Head of caudate nucleus (tissue), 42 donors: ENCODE measurements around the gene SENP8.
"Not testable (repeated sequence)": the region's sequence is repeated elsewhere in the genome, so short reads cannot be mapped to it uniquely, and the experiment has no call there.

ENCODE experiments used
- DNase-seq, 42 donors: peaks; one replicate each; pipeline versions ENCODE4 v3.0.0 to v3.0.0-alpha.2; 2020 to 2021; ENCODE audit warnings: mixed read lengths in 7 of 42
- intact Hi-C: fragments of 100-400 bp; cut with DNase I; formaldehyde crosslinking; loops from one replicate; pipeline ENCODE4 v1.15.0; 2022

Gene SENP8

GRCh38 chr15:72169921-72170611 lies 51.9 kb downstream of the SENP8 start:
- intact Hi-C loops = no loop called here
- peak in 2 of 42 donors; percentile 2 to 37 for DNase-seq

- peak in 1 of 42 donors; percentile 28 for DNase-seq
- intact Hi-C loops = no loop called here
These were observed 52.5 kb downstream of the SENP8 start for GRCh38 chr15:72170691-72171090.

DNA sequence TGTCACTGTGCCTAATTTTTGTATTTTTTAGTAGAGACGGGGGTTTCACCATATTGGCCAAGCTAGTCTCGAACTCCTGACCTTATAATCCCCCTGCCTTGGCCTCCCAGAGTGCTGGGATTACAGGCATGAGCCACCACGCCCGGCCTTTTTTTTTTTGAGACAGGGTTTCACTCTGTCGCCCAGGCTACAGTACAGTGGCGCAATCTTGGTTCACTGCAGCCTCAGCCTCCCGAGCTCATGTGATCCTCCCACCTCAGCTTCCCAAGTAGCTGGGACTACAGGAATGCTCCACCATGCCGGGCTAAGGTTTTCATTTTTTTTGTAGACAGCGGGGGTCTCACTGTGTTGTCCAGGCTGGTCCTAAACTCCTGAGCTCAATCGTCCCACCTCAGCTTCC lies 53.8 kb downstream of the SENP8 start:
- peak in 1 of 42 donors; percentile 17 for DNase-seq
- intact Hi-C loops = not testable (repeated sequence)

DNA sequence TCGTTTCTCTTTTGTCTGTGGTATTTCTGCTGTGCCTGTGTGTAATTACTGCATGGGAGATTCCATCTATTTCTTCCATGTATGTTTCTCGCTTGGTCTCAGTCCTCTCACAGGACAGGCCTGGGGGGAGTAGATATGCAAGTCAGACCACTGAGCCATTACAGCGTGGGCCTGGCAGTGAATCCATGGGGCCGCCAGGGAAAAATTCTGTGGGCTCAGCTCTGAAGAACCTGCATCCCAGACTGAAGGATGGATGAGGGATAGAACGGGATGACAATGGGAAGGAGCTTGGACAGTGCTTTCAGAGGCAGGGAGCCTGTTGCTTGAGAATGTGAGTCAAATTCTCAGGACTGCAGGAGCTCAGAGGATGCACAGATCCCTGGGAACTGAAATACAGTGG lies 54.6 kb downstream of the SENP8 start:
- intact Hi-C loops = no loop called here
- peak in 1 of 42 donors; percentile 1 for DNase-seq

- intact Hi-C loops = no loop called here
- DNase-seq = peak in 1 of 42 donors; percentile 25
These were observed 55.2 kb downstream of the SENP8 start for GRCh38 chr15:72173401-72173800.

GRCh38 chr15:72173864-72174550 lies 55.8 kb downstream of the SENP8 start:
- DNase-seq = peak in 2 of 42 donors; percentile 9 to 16
- intact Hi-C loops = no loop called here

- peak in 3 of 42 donors; percentile 13 to 28 (median 15) for DNase-seq
- intact Hi-C loops = no loop called here
These were observed 56.5 kb downstream of the SENP8 start for GRCh38 chr15:72174551-72175165.

- intact Hi-C loops = no loop called here
- peak in 3 of 42 donors; percentile 10 to 33 (median 25) for DNase-seq
These were observed 57.2 kb downstream of the SENP8 start for GRCh38 chr15:72175186-72176044.

GRCh38 chr15:72176159-72176558 lies 58.0 kb downstream of the SENP8 start:
- intact Hi-C loops = no loop called here
- DNase-seq = peak in 10 of 42 donors; percentile 35 to 61 (median 42)

DNA sequence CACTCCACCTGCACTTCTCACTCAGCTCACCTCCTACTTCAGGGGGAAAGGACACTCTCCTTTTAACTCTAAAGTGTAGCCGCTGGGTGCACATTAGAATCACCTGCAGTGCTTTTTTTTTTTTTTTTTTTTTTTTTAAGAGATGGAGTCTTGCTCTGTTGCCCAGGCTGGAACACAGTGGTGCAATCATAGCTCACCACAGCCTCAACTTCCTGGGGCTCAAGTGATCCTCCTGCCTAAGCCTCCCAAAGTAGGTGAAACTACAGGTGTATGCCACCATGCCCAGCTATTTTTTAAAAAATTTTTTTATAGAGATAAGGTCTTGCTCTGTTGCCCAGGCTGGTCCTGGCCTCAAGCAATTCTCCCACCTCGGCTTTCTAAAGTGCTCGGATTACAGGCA lies 58.5 kb downstream of the SENP8 start:
- intact Hi-C loops = no loop called here
- DNase-seq = peak in 2 of 42 donors; percentile 5 to 12

GRCh38 chr15:72178976-72179585 lies 60.9 kb downstream of the SENP8 start:
- intact Hi-C loops = no loop called here
- DNase-seq = peak in 6 of 42 donors; percentile 3 to 39 (median 12)

- intact Hi-C loops = no loop called here
- peak; percentile 59 to 93 (median 80) for DNase-seq
These were observed 61.9 kb downstream of the SENP8 start for GRCh38 chr15:72179950-72180581.

DNA sequence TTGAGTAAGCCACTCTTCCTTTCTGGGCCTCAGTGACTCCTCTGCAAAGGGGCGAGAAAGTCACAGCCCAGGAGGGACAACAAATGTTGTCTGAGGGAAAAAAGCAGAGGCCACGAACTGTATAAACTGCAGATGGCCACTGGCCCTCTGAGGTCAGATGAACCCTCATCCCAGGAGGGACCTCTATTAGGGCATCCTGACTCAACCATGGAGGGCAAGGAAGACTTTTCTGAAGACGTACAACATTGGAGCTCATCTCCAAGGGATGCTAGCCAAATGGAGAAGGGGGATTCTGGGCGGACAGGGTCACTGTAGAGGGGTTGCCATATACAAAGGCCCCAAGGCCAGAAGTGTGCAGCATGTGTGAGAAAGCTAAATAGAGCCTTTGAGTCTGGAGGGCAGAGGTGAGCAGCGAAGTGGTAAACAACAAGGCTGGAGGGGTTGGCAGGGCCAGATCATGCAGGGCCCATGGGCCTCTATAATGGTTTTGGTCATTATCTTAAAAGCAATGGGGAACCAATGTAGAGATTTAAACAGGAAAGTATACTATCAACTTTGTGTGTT lies 62.6 kb downstream of the SENP8 start:
- peak in 3 of 42 donors; percentile 5 to 24 (median 22) for DNase-seq
- intact Hi-C loops = no loop called here

DNA sequence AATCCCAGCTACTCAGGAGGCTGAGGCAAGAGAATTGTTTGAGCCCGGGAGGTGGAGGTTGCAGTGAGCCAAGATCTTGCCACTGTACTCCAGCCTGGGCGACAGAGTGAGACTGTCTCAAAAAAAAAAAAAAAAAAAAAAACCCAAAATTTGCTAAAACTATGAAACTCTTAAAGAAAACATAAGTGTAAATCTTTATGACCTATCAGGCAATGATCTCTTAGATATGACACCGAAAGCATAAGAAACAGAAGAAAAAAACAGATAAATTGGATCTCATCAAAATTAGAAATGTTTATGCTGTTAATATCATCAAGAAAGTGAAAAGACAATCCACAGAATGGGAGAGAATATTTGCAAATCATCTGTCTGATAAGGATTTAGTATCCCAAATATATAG lies 64.0 kb downstream of the SENP8 start:
- intact Hi-C loops = no loop called here
- peak in 2 of 42 donors; percentile 21 to 32 for DNase-seq

DNA sequence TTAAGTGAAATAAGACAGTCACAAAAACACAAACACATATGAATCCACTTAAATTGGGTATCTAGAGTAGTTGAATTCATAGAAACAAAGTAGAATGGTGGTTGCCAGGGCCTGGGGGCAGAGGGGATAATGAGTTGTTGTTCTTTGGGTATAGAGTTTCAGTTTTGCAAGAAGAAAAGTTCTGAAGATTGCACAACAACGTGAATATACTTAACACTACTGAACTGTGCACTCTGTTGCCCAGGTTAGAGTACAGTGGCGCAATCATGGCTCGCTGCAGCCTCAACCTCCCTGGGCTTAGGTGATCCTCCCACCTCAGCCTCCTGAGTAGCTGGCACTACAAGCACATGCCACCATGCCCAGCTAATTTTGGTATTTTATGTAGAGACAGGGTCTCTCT lies 64.5 kb downstream of the SENP8 start:
- intact Hi-C loops = no loop called here
- peak in 2 of 42 donors; percentile 8 to 30 for DNase-seq

GRCh38 chr15:72183781-72184164 lies 65.6 kb downstream of the SENP8 start:
- DNase-seq = no peak

DNA sequence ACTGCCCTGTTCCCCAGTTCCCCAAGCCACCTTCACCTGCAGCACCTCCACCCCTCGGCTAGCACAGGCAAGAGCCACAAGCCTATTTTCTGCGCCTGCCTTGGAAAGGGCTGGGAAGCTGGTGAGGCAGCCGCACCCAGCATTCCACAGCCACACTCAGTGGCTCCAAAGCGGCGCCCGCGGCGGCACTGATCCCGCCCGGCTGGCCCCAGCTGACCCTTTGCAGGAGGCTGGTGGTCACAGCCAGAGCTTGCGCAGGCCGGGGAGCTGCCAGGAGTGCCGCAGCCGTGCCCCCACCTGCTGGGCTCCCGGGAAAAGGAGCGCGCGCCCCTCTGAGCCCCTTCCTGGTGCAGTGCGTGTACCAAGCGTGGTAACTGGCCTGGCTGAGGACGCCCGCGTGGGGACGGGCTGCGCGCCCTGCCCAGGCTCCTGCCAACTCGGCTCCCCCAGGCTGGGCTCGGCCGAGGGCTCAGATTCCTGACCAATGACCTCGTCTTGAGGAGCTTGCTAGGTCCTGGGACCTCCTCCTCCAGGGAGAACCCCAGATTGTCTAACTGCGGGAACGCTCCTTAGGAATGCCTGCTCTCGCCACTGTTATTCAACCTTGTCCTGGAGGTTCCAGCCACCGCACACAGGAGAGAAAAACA lies 66.1 kb downstream of the SENP8 start:
- DNase-seq = peak in 14 of 42 donors; percentile 38 to 62 (median 48)
- intact Hi-C loops = no loop called here

More at GRCh38 chr15:72183781-72184164, 65.6 kb downstream of the SENP8 start:
- intact Hi-C loops = no loop called here
